ENCODE results near the gene CXXC5. TPM values are rescaled to one million over a fixed set of nuclear protein-coding genes. Genes with fewer than 3 reads are reported as not detected.
A peak's percentile ranks its signal among the peaks of the same experiment; 100 is the strongest.

Gene CXXC5
- total RNA-seq, 1 experiment from 2014 or later = 97.2 TPM

- Mint-ChIP-seq H3K27me3 (ENCODE audit: low read depth) (peaks cover 2% of the 10 kb centered on the region; the same call in 1 of the 2 replicates), H3K36me3 (no peaks in the 10 kb centered on the region), H3K9me3 (no peaks in the 10 kb centered on the region), H3K27ac (peak overlapping the region; percentile 18), H3K4me3 (peak overlapping the region; percentile 64), H3K4me1 (peaks cover 87% of the 10 kb centered on the region)
- ChIA-PET CTCF (interaction anchor here (0.6 to 12.0 kb wide), 11 partner anchors 12 to 404 kb away, joined by 3 to 247 read pairs (median 5); partner anchors contain the start of gene CXXC5), POLR2A (interaction anchor here (0.6 to 4.8 kb wide), 5 partner anchors 9 to 109 kb away, joined by 4 to 54 read pairs (median 19); partner anchors contain the start of gene CXXC5)
- ATAC-seq (no peak), DNase-seq (ENCODE audit: low spot score) (no peak)
- TF ChIP-seq ZNF671 (CRISPR knock-in tag; IDR thresholded peaks at IDR 0.05) (no peak), ETV6 (CRISPR knock-in tag; IDR thresholded peaks at IDR 0.05) (no peak), ZNF138 (CRISPR knock-in tag; conservative IDR thresholded peaks at IDR 0.05) (no peak), JUN (CRISPR knock-in tag; IDR thresholded peaks at IDR 0.05) (no peak), IRF2 (CRISPR knock-in tag; IDR thresholded peaks at IDR 0.05; ENCODE audit: borderline replicate concordance, low read depth) (no peak), FOXJ3 (CRISPR knock-in tag; IDR thresholded peaks at IDR 0.05; ENCODE audit: borderline replicate concordance) (no peak), EMX1 (CRISPR knock-in tag; IDR thresholded peaks at IDR 0.05) (no peak), ZNF281 (CRISPR knock-in tag; IDR thresholded peaks at IDR 0.05) (no peak), ZBTB21 (CRISPR knock-in tag; IDR thresholded peaks at IDR 0.05; ENCODE audit: borderline replicate concordance) (no peak), ZNF317 (CRISPR knock-in tag; IDR thresholded peaks at IDR 0.05; ENCODE audit: borderline replicate concordance, low read depth) (no peak), MXD4 (CRISPR knock-in tag; IDR thresholded peaks at IDR 0.05; ENCODE audit: borderline replicate concordance) (no peak)
- TF ChIP-seq, protein P1, sequence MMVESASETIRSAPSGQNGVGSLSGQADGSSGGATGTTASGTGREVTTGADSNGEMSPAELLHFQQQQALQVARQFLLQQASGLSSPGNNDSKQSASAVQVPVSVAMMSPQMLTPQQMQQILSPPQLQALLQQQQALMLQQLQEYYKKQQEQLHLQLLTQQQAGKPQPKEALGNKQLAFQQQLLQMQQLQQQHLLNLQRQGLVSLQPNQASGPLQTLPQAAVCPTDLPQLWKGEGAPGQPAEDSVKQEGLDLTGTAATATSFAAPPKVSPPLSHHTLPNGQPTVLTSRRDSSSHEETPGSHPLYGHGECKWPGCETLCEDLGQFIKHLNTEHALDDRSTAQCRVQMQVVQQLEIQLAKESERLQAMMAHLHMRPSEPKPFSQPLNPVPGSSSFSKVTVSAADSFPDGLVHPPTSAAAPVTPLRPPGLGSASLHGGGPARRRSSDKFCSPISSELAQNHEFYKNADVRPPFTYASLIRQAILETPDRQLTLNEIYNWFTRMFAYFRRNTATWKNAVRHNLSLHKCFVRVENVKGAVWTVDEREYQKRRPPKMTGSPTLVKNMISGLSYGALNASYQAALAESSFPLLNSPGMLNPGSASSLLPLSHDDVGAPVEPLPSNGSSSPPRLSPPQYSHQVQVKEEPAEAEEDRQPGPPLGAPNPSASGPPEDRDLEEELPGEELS (CRISPR knock-in tag; IDR thresholded peaks at IDR 0.05) = no peak
- TF ChIP-seq, protein P2, sequence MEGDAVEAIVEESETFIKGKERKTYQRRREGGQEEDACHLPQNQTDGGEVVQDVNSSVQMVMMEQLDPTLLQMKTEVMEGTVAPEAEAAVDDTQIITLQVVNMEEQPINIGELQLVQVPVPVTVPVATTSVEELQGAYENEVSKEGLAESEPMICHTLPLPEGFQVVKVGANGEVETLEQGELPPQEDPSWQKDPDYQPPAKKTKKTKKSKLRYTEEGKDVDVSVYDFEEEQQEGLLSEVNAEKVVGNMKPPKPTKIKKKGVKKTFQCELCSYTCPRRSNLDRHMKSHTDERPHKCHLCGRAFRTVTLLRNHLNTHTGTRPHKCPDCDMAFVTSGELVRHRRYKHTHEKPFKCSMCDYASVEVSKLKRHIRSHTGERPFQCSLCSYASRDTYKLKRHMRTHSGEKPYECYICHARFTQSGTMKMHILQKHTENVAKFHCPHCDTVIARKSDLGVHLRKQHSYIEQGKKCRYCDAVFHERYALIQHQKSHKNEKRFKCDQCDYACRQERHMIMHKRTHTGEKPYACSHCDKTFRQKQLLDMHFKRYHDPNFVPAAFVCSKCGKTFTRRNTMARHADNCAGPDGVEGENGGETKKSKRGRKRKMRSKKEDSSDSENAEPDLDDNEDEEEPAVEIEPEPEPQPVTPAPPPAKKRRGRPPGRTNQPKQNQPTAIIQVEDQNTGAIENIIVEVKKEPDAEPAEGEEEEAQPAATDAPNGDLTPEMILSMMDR (IDR thresholded peaks at IDR 0.05) = no peak
- TF ChIP-seq, protein P3, sequence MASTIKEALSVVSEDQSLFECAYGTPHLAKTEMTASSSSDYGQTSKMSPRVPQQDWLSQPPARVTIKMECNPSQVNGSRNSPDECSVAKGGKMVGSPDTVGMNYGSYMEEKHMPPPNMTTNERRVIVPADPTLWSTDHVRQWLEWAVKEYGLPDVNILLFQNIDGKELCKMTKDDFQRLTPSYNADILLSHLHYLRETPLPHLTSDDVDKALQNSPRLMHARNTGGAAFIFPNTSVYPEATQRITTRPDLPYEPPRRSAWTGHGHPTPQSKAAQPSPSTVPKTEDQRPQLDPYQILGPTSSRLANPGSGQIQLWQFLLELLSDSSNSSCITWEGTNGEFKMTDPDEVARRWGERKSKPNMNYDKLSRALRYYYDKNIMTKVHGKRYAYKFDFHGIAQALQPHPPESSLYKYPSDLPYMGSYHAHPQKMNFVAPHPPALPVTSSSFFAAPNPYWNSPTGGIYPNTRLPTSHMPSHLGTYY (CRISPR knock-in tag; IDR thresholded peaks at IDR 0.05) = no peak
- TF ChIP-seq, protein P4, sequence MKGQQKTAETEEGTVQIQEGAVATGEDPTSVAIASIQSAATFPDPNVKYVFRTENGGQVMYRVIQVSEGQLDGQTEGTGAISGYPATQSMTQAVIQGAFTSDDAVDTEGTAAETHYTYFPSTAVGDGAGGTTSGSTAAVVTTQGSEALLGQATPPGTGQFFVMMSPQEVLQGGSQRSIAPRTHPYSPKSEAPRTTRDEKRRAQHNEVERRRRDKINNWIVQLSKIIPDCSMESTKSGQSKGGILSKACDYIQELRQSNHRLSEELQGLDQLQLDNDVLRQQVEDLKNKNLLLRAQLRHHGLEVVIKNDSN (CRISPR knock-in tag; IDR thresholded peaks at IDR 0.05) = no peak
Observed at GRCh38 chr5:139638736-139639618, 9.2 kb upstream of the CXXC5 start.
